Measurements from ENCODE around the gene L2HGDH. TPM values are rescaled to one million over a fixed set of nuclear protein-coding genes. Genes with fewer than 3 reads are reported as not detected.
A peak's percentile ranks its signal among the peaks of the same experiment; 100 is the strongest.

The L2HGDH gene
- total RNA-seq, 1 experiment from 2014 or later, result 13.9 TPM

GRCh38 chr14:50347521-50347920, 35.5 kb upstream of the L2HGDH start:
- CTCF ChIA-PET, result interaction anchor here (1.0 kb wide), 1 partner anchor 18 kb away, joined by 5 read pairs; no protein-coding TSS in a partner anchor
- Mint-ChIP-seq H3K27ac (ENCODE audit: unreplicated experiment) (peak overlapping the region; percentile 12), H3K9me3 (ENCODE audit: low read depth, unreplicated experiment) (no peaks in the 10 kb centered on the region), H3K4me3 (ENCODE audit: low read depth, unreplicated experiment) (no peak overlapping the region), H3K36me3 (ENCODE audit: insufficient read depth, unreplicated experiment) (no peaks in the 10 kb centered on the region), H3K27me3 (ENCODE audit: unreplicated experiment) (no peaks in the 10 kb centered on the region), H3K4me1 (ENCODE audit: low read depth, unreplicated experiment) (peaks cover 14% of the 10 kb centered on the region)
- intact Hi-C loops (cut with micrococcal nuclease; ENCODE audit: unreplicated experiment), result no loop called here
- no peak for DNase-seq
- no peak for TF ChIP-seq CTCF (IDR thresholded peaks at IDR 0.05; ENCODE audit: unreplicated experiment)
- BruUV-seq (replicated peaks), result no TSS peak

- H3K4me3 Mint-ChIP-seq (ENCODE audit: low read depth, unreplicated experiment), result no peak overlapping the region
- CTCF ChIA-PET, result no interaction called here
- H3K9me3 Mint-ChIP-seq (ENCODE audit: low read depth, unreplicated experiment), result no peaks in the 10 kb centered on the region
- H3K4me1 Mint-ChIP-seq (ENCODE audit: low read depth, unreplicated experiment), result peaks cover 14% of the 10 kb centered on the region
- BruUV-seq (replicated peaks), result no TSS peak
- H3K27me3 Mint-ChIP-seq (ENCODE audit: unreplicated experiment), result no peaks in the 10 kb centered on the region
- H3K27ac Mint-ChIP-seq (ENCODE audit: unreplicated experiment), result no peak overlapping the region
- intact Hi-C loops (cut with micrococcal nuclease; ENCODE audit: unreplicated experiment), result no loop called here
- no peak for DNase-seq
- no peaks in the 10 kb centered on the region for H3K36me3 Mint-ChIP-seq (ENCODE audit: insufficient read depth, unreplicated experiment)
- TF ChIP-seq CTCF (IDR thresholded peaks at IDR 0.05; ENCODE audit: unreplicated experiment), result no peak
These were observed 33.9 kb upstream of the L2HGDH start for GRCh38 chr14:50345846-50346422.

- no peak for DNase-seq
- no peak overlapping the region for H3K27ac Mint-ChIP-seq (ENCODE audit: unreplicated experiment)
- no peaks in the 10 kb centered on the region for H3K9me3 Mint-ChIP-seq (ENCODE audit: low read depth, unreplicated experiment)
- no TSS peak for BruUV-seq (replicated peaks)
- no peaks in the 10 kb centered on the region for H3K27me3 Mint-ChIP-seq (ENCODE audit: unreplicated experiment)
- H3K36me3 Mint-ChIP-seq (ENCODE audit: insufficient read depth, unreplicated experiment), result no peaks in the 10 kb centered on the region
- CTCF ChIA-PET, result no interaction called here
- no peak overlapping the region for H3K4me3 Mint-ChIP-seq (ENCODE audit: low read depth, unreplicated experiment)
- intact Hi-C loops (cut with micrococcal nuclease; ENCODE audit: unreplicated experiment), result no loop called here
- peaks cover 14% of the 10 kb centered on the region for H3K4me1 Mint-ChIP-seq (ENCODE audit: low read depth, unreplicated experiment)
- TF ChIP-seq CTCF (IDR thresholded peaks at IDR 0.05; ENCODE audit: unreplicated experiment), result no peak
These were observed 33.0 kb upstream of the L2HGDH start for GRCh38 chr14:50344876-50345563.

- Mint-ChIP-seq H3K27ac (ENCODE audit: unreplicated experiment) (no peak overlapping the region), H3K9me3 (ENCODE audit: low read depth, unreplicated experiment) (no peaks in the 10 kb centered on the region), H3K4me1 (ENCODE audit: low read depth, unreplicated experiment) (peaks cover 14% of the 10 kb centered on the region), H3K4me3 (ENCODE audit: low read depth, unreplicated experiment) (no peak overlapping the region), H3K36me3 (ENCODE audit: insufficient read depth, unreplicated experiment) (no peaks in the 10 kb centered on the region), H3K27me3 (ENCODE audit: unreplicated experiment) (no peaks in the 10 kb centered on the region)
- CTCF ChIA-PET, result no interaction called here
- DNase-seq, result no peak
- BruUV-seq (replicated peaks), result no TSS peak
- intact Hi-C loops (cut with micrococcal nuclease; ENCODE audit: unreplicated experiment), result no loop called here
- no peak for TF ChIP-seq CTCF (IDR thresholded peaks at IDR 0.05; ENCODE audit: unreplicated experiment)
These were observed 32.2 kb upstream of the L2HGDH start for GRCh38 chr14:50344116-50344775.
